HUES64 (cell line): ENCODE data around the gene LRP11.

Experiments used
- H3K27ac ChIP-seq: 2 replicates; pipeline ENCODE4 v1.7.0; 2013; ENCODE audit warnings: low read depth, low read length, inconsistent platforms
- H3K27me3 ChIP-seq: 2 replicates; pipeline ENCODE4 v1.6.1; 2013; ENCODE audit warnings: mild to moderate bottlenecking, low read length; ENCODE audit not compliant: insufficient read depth
- H3K36me3 ChIP-seq: 2 replicates; pipeline ENCODE4 v1.6.1; 2013; ENCODE audit warnings: mild to moderate bottlenecking, low read length; ENCODE audit not compliant: insufficient read depth
- H3K4me1 ChIP-seq: 2 replicates; pipeline ENCODE4 v1.6.1; 2013; ENCODE audit warnings: mild to moderate bottlenecking, low read length, moderate library complexity; ENCODE audit not compliant: insufficient read depth
- H3K4me3 ChIP-seq: 2 replicates; pipeline ENCODE4 v1.5.1; 2013; ENCODE audit warnings: mild to moderate bottlenecking, low read length, moderate library complexity
- H3K9ac ChIP-seq: 2 replicates; pipeline ENCODE4 v1.6.1; 2013; ENCODE audit warnings: mild to moderate bottlenecking, low read depth, low read length
- H3K9me3 ChIP-seq: 2 replicates; pipeline ENCODE4 v1.6.1; 2013; ENCODE audit warnings: low read depth, low read length; ENCODE audit not compliant: insufficient read depth
- WGBS: fragments of 150-250, 120-280 bp; methylation state at CpG from one replicate; pipeline ENCODE4 v1.1.7; 2013; ENCODE audit warnings: missing lambda C conversion rate; 5-methylcytosine and 5-hydroxymethylcytosine counted together

The LRP11 gene

GRCh38 chr6:149905371-149905910 is 41.3 kb upstream of the LRP11 start:
- no peak overlapping the region for H3K27ac ChIP-seq
- H3K36me3 ChIP-seq, result no peaks in the 10 kb centered on the region
- peaks cover 14% of the 10 kb centered on the region for H3K9me3 ChIP-seq
- no peak overlapping the region for H3K9ac ChIP-seq
- H3K4me1 ChIP-seq, result no peaks in the 10 kb centered on the region
- H3K27me3 ChIP-seq, result no peaks in the 10 kb centered on the region
- 94% methylated on average over 18 of the region's 18 CpGs for WGBS
- no peak overlapping the region for H3K4me3 ChIP-seq

GRCh38 chr6:149904661-149905370 is 40.7 kb upstream of the LRP11 start:
- Histone ChIP-seq H3K27ac (no peak overlapping the region), H3K36me3 (no peaks in the 10 kb centered on the region), H3K4me3 (no peak overlapping the region), H3K9ac (no peak overlapping the region), H3K27me3 (no peaks in the 10 kb centered on the region), H3K9me3 (peaks cover 14% of the 10 kb centered on the region), H3K4me1 (no peaks in the 10 kb centered on the region)
- 95% methylated on average over 13 of the region's 13 CpGs for WGBS

- Histone ChIP-seq H3K27me3 (no peaks in the 10 kb centered on the region), H3K4me3 (no peak overlapping the region), H3K27ac (no peak overlapping the region), H3K4me1 (no peaks in the 10 kb centered on the region), H3K9ac (no peak overlapping the region), H3K36me3 (no peaks in the 10 kb centered on the region), H3K9me3 (peaks cover 12% of the 10 kb centered on the region)
- 72% methylated on average over 5 of the region's 5 CpGs for WGBS
These were observed 39.9 kb upstream of the LRP11 start for GRCh38 chr6:149903938-149904611.

DNA sequence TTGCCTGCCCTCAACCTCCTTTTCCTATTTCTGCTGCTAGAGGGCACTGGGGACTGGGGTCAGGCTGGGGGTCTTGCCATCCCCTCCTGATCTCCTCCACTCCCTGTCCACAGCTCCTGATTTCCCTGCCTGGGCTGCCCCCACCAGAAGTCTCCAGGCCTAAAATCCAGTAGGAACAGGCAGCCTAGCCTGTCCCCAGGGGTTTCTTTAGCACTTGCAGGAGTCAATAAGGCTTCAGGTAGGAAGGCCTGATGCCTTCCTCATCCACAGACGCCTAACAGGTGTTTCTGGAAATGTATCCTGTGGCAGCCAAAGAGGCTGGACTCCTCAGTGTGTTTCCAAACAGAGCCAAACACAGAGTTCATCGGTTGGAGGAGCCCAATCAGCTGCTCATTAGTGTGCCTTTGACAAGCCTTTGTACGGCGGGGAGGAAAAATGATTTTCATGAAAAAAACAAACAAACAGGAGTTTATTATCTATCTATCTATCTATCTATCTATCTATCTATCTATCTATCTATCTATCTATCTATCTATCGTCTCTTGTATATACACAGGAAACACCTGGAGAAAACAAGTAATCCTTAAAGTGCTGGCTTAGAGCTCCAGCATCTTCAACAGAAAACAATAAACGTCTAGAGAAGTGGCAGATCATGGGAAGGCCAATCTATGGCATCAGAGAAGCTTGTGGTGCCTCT is 37.4 kb upstream of the LRP11 start:
- no peaks in the 10 kb centered on the region for H3K27me3 ChIP-seq
- H3K36me3 ChIP-seq, result no peaks in the 10 kb centered on the region
- H3K4me3 ChIP-seq, result no peak overlapping the region
- WGBS, result 92% methylated on average over 6 of the region's 6 CpGs
- H3K4me1 ChIP-seq, result no peaks in the 10 kb centered on the region
- no peaks in the 10 kb centered on the region for H3K9me3 ChIP-seq
- no peak overlapping the region for H3K9ac ChIP-seq
- no peak overlapping the region for H3K27ac ChIP-seq

GRCh38 chr6:149900620-149901443 is 36.7 kb upstream of the LRP11 start:
- Histone ChIP-seq H3K4me3 (no peak overlapping the region), H3K27me3 (no peaks in the 10 kb centered on the region)
- WGBS, result 92% methylated on average over 11 of the region's 11 CpGs

GRCh38 chr6:149899926-149900619 is 35.9 kb upstream of the LRP11 start:
- H3K4me1 ChIP-seq, result no peaks in the 10 kb centered on the region
- WGBS, result 85% methylated on average over 7 of the region's 7 CpGs
- no peak overlapping the region for H3K4me3 ChIP-seq
- H3K27me3 ChIP-seq, result no peaks in the 10 kb centered on the region
- H3K27ac ChIP-seq, result no peak overlapping the region
- H3K9ac ChIP-seq, result no peak overlapping the region
- no peaks in the 10 kb centered on the region for H3K36me3 ChIP-seq
- H3K9me3 ChIP-seq, result no peaks in the 10 kb centered on the region

More at GRCh38 chr6:149900620-149901443, 36.7 kb upstream of the LRP11 start:
- Histone ChIP-seq H3K9me3 (no peaks in the 10 kb centered on the region), H3K27ac (no peak overlapping the region), H3K4me1 (no peaks in the 10 kb centered on the region), H3K36me3 (no peaks in the 10 kb centered on the region), H3K9ac (no peak overlapping the region)

DNA sequence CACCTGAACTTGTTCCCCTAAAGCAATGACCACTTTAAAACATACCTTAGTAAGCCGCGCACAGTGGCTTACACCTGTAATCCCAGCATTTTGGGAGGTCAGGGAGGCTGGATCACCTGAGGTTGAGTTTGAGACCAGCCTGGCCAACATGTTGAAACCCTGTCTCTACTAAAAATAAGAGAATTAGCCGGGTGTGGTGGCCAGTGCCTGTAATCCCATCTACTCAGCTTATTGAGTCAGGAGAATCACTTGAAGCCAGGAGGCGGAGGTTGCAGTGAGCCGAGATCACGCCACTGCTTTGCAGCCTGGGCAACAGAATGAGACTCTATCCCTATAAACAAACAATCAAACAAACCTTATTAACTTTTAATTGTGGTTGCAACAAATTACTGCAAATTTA is 35.3 kb upstream of the LRP11 start:
- Histone ChIP-seq H3K27ac (no peak overlapping the region), H3K4me3 (no peak overlapping the region), H3K9ac (no peak overlapping the region), H3K4me1 (no peaks in the 10 kb centered on the region), H3K36me3 (no peaks in the 10 kb centered on the region), H3K27me3 (no peaks in the 10 kb centered on the region), H3K9me3 (no peaks in the 10 kb centered on the region)
- 94% methylated on average over 6 of the region's 6 CpGs for WGBS

DNA sequence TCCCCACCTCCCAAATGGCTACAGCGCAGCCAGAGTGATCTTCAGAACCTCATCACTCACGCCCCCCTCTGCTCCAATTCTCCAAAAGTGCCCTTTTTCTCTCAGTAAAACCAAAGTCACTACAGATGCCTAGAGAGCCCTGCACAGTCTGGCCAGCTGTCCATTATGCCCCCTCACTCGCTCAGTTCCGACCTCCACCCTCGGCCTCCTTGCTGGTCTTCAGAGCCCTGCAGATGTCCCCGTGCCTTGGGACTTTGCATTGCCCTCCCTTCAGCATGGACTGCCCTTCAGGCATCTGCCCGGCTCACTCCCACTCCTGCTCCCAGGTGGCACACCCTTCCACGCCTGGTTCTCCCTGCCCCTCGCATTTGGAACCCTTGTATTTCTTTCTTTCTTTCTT is 34.8 kb upstream of the LRP11 start:
- no peaks in the 10 kb centered on the region for H3K4me1 ChIP-seq
- H3K9me3 ChIP-seq, result no peaks in the 10 kb centered on the region
- no peak overlapping the region for H3K27ac ChIP-seq
- no peak overlapping the region for H3K4me3 ChIP-seq
- WGBS, result 86% methylated on average over 9 of the region's 9 CpGs
- H3K27me3 ChIP-seq, result no peaks in the 10 kb centered on the region
- H3K9ac ChIP-seq, result no peak overlapping the region
- no peaks in the 10 kb centered on the region for H3K36me3 ChIP-seq

DNA sequence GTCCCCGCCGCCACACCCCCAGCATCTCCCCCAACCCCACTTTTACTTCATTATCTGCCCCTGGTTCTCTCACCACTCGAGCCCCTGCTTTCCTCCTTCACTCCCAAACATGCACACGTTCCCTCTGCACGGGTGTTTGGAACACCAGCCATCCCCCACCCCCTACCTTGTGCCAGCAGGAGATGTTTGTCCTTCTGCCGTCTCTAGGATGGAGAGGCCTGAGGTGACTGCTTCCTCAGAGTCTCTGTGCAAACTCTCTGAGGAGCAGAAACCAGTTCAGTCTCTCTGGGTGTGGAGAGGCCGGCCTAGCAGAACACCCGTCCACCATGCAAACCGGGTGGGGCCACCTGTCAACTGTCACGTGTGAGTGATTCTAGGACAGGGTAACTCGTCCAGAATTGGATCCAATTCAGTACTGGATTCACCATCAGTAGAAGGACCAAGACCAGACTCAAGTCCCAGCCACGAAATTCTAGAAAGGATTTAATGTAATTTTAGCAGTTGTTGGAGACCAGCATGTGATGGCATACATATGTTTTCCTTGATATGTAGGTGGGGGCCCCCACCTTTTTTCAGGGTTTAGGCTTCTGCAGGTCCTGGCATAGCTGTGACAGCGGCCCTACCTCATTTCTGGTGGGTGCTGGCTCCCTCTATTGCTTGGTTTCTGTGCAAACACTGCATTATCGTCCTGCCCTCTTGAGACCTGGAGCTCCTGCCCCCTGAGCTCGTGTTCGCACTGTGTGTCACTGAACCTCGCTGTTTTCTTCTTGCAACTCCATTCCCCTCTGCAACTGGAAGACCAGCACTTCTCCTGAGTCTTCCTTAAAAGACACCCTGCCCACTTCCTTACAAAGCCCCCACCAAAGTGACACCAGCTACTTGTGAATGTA is 33.9 kb upstream of the LRP11 start, which contains the start of gene RAET1E:
Gene RAET1E (minus strand): TSS at position 259 of the 890 bp plus-strand sequence. CDS start 7,212 bp downstream, outside the sequence.
- Histone ChIP-seq H3K4me3 (no peak within 1 kb of the TSS), H3K27ac (no peak within 1 kb of the TSS), H3K9ac (no peak within 1 kb of the TSS), H3K27me3 (no peaks in the 10 kb centered on the region), H3K9me3 (no peaks in the 10 kb centered on the region), H3K4me1 (no peaks in the 10 kb centered on the region), H3K36me3 (no peaks in the 10 kb centered on the region)
- WGBS, result 81% methylated on average over 17 of the region's 17 CpGs
